Endothelial cell of umbilical vein (primary cell): ENCODE data around the gene DNAH6.

ENCODE experiments used
- CTCF ChIP-seq, 2 donors: IDR thresholded peaks; 1 replicate in 1 of 2; 2 replicates in 1 of 2; pipeline ENCODE4 v1.5.1; 2011; ENCODE audit warnings: low read length in 2 of 2, mild to moderate bottlenecking in 2 of 2, moderate library complexity in 2 of 2, control low read depth in 1 of 2, inconsistent platforms in 1 of 2, low read depth in 1 of 2; ENCODE audit not compliant: insufficient read depth in 1 of 2; ENCODE audit errors: extremely low read depth in 1 of 2
- EZH2 ChIP-seq: IDR thresholded peaks from 2 replicates; pipeline ENCODE4 v1.6.1; 2012; ENCODE audit warnings: borderline replicate concordance, low read depth, mild to moderate bottlenecking, moderate library complexity, low read length, inconsistent platforms; ENCODE audit not compliant: severe bottlenecking
- FOS ChIP-seq: IDR thresholded peaks from 2 replicates; pipeline ENCODE4 v1.6.1; 2011; ENCODE audit warnings: mild to moderate bottlenecking, low read length, moderate library complexity, borderline replicate concordance; ENCODE audit not compliant: insufficient read depth
- GATA2 ChIP-seq: IDR thresholded peaks from 2 replicates; pipeline ENCODE4 v1.7.0; 2011; ENCODE audit warnings: low read depth, mild to moderate bottlenecking, moderate library complexity, mixed read lengths, low read length; ENCODE audit not compliant: insufficient read length, insufficient read depth
- JUN ChIP-seq: IDR thresholded peaks from 2 replicates; pipeline ENCODE4 v1.6.1; 2011; ENCODE audit warnings: borderline replicate concordance, low read depth; ENCODE audit not compliant: insufficient read length, insufficient read depth
- MAX ChIP-seq: IDR thresholded peaks from 2 replicates; pipeline ENCODE4 v1.6.1; 2011; ENCODE audit not compliant: insufficient read depth, insufficient read length
- POLR2A ChIP-seq: IDR thresholded peaks from 2 replicates; pipeline ENCODE4 v1.6.1; 2012; ENCODE audit warnings: low read depth, mild to moderate bottlenecking, control low read depth, low read length
- POLR2AphosphoS5 ChIP-seq: IDR thresholded peaks from 2 replicates; pipeline ENCODE4 v1.6.1; 2012; ENCODE audit warnings: low read depth, mild to moderate bottlenecking, control low read depth, low read length, moderate library complexity; ENCODE audit not compliant: insufficient read depth

- TF ChIP-seq POLR2AphosphoS5 (no peak), CTCF (IDR thresholded peaks at IDR 0.05; ENCODE audit: extremely low read depth in 1 of 2, insufficient read depth in 1 of 2, low read depth in 1 of 2, low read length in 2 of 2) (no peak), POLR2A (no peak), JUN (no peak), GATA2 (no peak), MAX (no peak), EZH2 (no peak), FOS (no peak)
Measured at GRCh38 chr2:84776011-84776410, 259.7 kb downstream of the DNAH6 start.
